ENCODE measurements around the gene RPS25. TPM values are rescaled to one million over a fixed set of nuclear protein-coding genes. Genes with fewer than 3 reads are reported as not detected.

Gene RPS25
- total and polyA plus RNA-seq, 9 of the 15 experiments (the other 6 are each of a cell fraction or from before 2014, with no cell fraction given): 1,553 to 5,486 (median 2,471) TPM

DNA sequence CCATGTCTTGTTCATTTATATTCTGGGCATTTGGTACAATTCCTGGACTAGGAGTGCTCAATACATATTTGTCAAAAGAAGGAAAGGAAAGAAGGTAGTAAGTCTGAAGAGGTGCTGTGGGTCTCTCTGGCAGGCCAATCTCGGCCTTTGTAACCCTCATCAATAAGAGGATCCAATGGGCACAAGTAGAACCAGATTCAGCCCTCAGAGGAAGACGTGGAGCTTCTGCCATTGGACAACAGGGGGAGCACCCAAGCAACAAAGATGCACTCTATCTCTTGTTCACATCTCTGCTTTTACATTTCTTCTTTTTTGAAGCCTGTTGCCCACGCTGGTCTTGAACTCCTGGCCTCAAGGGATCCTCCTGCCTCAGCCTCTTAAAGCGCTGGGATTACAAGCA is 47.2 kb upstream of the RPS25 start (continued):
- TF ChIP-seq, protein P1, sequence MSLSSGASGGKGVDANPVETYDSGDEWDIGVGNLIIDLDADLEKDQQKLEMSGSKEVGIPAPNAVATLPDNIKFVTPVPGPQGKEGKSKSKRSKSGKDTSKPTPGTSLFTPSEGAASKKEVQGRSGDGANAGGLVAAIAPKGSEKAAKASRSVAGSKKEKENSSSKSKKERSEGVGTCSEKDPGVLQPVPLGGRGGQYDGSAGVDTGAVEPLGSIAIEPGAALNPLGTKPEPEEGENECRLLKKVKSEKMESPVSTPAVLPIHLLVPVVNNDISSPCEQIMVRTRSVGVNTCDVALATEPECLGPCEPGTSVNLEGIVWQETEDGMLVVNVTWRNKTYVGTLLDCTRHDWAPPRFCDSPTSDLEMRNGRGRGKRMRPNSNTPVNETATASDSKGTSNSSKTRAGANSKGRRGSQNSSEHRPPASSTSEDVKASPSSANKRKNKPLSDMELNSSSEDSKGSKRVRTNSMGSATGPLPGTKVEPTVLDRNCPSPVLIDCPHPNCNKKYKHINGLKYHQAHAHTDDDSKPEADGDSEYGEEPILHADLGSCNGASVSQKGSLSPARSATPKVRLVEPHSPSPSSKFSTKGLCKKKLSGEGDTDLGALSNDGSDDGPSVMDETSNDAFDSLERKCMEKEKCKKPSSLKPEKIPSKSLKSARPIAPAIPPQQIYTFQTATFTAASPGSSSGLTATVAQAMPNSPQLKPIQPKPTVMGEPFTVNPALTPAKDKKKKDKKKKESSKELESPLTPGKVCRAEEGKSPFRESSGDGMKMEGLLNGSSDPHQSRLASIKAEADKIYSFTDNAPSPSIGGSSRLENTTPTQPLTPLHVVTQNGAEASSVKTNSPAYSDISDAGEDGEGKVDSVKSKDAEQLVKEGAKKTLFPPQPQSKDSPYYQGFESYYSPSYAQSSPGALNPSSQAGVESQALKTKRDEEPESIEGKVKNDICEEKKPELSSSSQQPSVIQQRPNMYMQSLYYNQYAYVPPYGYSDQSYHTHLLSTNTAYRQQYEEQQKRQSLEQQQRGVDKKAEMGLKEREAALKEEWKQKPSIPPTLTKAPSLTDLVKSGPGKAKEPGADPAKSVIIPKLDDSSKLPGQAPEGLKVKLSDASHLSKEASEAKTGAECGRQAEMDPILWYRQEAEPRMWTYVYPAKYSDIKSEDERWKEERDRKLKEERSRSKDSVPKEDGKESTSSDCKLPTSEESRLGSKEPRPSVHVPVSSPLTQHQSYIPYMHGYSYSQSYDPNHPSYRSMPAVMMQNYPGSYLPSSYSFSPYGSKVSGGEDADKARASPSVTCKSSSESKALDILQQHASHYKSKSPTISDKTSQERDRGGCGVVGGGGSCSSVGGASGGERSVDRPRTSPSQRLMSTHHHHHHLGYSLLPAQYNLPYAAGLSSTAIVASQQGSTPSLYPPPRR (CRISPR knock-in tag; IDR thresholded peaks at IDR 0.05; ENCODE audit: borderline replicate concordance): no peak
- TF ChIP-seq MED1 (CRISPR knock-in tag; IDR thresholded peaks at IDR 0.05; ENCODE audit: borderline replicate concordance): no peak
- TF ChIP-seq CBX2 (IDR thresholded peaks at IDR 0.05; ENCODE audit: insufficient read depth, low read length, poor library complexity, severe bottlenecking): no peak
- no peak for TF ChIP-seq STAT5A (IDR thresholded peaks at IDR 0.05; ENCODE audit: borderline replicate concordance, low read length)
- TF ChIP-seq NFATC3 (IDR thresholded peaks at IDR 0.05): no peak
- no peak for TF ChIP-seq GTF2A2 (tag; IDR thresholded peaks at IDR 0.05)
- TF ChIP-seq RCOR1 (IDR thresholded peaks at IDR 0.05; ENCODE audit: borderline replicate concordance in 1 of 2, low read depth in 2 of 2, low read length in 2 of 2): peak in 1 of 2 experiments; percentile 70; a peak in 1 of 4 replicates
- TF ChIP-seq, protein P2, sequence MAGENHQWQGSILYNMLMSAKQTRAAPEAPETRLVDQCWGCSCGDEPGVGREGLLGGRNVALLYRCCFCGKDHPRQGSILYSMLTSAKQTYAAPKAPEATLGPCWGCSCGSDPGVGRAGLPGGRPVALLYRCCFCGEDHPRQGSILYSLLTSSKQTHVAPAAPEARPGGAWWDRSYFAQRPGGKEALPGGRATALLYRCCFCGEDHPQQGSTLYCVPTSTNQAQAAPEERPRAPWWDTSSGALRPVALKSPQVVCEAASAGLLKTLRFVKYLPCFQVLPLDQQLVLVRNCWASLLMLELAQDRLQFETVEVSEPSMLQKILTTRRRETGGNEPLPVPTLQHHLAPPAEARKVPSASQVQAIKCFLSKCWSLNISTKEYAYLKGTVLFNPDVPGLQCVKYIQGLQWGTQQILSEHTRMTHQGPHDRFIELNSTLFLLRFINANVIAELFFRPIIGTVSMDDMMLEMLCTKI (IDR thresholded peaks at IDR 0.05; ENCODE audit: partially characterized antibody): no peak
- no peak for TF ChIP-seq BRCA1 (IDR thresholded peaks at IDR 0.05)
- TF ChIP-seq BRCA1 (CRISPR knock-in tag; IDR thresholded peaks at IDR 0.05): no peak
- TF ChIP-seq ZNF668 (CRISPR knock-in tag; IDR thresholded peaks at IDR 0.05): no peak
- TF ChIP-seq MCM2 (IDR thresholded peaks at IDR 0.05; ENCODE audit: low read depth): no peak
- no peak for TF ChIP-seq DNMT1 (IDR thresholded peaks at IDR 0.05)
- TF ChIP-seq, protein P3, sequence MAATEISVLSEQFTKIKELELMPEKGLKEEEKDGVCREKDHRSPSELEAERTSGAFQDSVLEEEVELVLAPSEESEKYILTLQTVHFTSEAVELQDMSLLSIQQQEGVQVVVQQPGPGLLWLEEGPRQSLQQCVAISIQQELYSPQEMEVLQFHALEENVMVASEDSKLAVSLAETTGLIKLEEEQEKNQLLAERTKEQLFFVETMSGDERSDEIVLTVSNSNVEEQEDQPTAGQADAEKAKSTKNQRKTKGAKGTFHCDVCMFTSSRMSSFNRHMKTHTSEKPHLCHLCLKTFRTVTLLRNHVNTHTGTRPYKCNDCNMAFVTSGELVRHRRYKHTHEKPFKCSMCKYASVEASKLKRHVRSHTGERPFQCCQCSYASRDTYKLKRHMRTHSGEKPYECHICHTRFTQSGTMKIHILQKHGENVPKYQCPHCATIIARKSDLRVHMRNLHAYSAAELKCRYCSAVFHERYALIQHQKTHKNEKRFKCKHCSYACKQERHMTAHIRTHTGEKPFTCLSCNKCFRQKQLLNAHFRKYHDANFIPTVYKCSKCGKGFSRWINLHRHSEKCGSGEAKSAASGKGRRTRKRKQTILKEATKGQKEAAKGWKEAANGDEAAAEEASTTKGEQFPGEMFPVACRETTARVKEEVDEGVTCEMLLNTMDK (IDR thresholded peaks at IDR 0.05; ENCODE audit: borderline replicate concordance, insufficient read depth, low read depth, low read length, poor library complexity, severe bottlenecking): no peak
- TF ChIP-seq, protein P4, sequence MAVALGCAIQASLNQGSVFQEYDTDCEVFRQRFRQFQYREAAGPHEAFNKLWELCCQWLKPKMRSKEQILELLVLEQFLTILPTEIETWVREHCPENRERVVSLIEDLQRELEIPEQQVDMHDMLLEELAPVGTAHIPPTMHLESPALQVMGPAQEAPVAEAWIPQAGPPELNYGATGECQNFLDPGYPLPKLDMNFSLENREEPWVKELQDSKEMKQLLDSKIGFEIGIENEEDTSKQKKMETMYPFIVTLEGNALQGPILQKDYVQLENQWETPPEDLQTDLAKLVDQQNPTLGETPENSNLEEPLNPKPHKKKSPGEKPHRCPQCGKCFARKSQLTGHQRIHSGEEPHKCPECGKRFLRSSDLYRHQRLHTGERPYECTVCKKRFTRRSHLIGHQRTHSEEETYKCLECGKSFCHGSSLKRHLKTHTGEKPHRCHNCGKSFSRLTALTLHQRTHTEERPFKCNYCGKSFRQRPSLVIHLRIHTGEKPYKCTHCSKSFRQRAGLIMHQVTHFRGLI (CRISPR knock-in tag; IDR thresholded peaks at IDR 0.05): no peak
- no peak for TF ChIP-seq ETV1 (tag; conservative IDR thresholded peaks at IDR 0.05; ENCODE audit: low read depth)
- no peak for TF ChIP-seq ZZZ3 (IDR thresholded peaks at IDR 0.05)
- 0 out of 2 replicates have a peak, but pooled peaks have one; percentile 24 for TF ChIP-seq ZNF766 (CRISPR knock-in tag; conservative IDR thresholded peaks at IDR 0.05)
- TF ChIP-seq TBL1XR1 (IDR thresholded peaks at IDR 0.05; ENCODE audit: low read length in 2 of 2): no peak

Measured in K562 (cell line).